Kidney epithelial cell (primary cell): ENCODE results near the gene SPACA6. TPM values are rescaled to one million over a fixed set of nuclear protein-coding genes. Genes with fewer than 3 reads are reported as not detected.

ENCODE experiments used
- DNase-seq: peaks from one replicate; pipeline ENCODE4 v3.0.0-alpha.2; 2010; ENCODE audit warnings: low read depth
- H3K27me3 ChIP-seq: 2 replicates; pipeline ENCODE4 v1.6.0; 2011; ENCODE audit warnings: low read length; ENCODE audit not compliant: control insufficient read depth, insufficient read depth
- H3K36me3 ChIP-seq: 2 replicates; pipeline ENCODE4 v1.5.1; 2011; ENCODE audit warnings: low read length; ENCODE audit not compliant: control insufficient read depth, insufficient read depth
- H3K4me3 ChIP-seq: 2 replicates; pipeline ENCODE4 v1.5.1; 2011; ENCODE audit warnings: low read depth, mild to moderate bottlenecking, control low read depth, low read length
- total RNA-seq: library from RNA; depleted of rRNA; stranded (reverse); fragments of >200 nt; gene quantifications from 2 replicates; pipeline ENCODE4 v1.2.3, GENCODE V29; 2015
- TF ChIP-seq, protein P1 (sequence below): IDR thresholded peaks from 2 replicates; pipeline ENCODE4 v1.5.1; 2011; ENCODE audit warnings: mild to moderate bottlenecking, moderate library complexity, low read length, control low read depth, inconsistent platforms; ENCODE audit not compliant: insufficient read depth, poor library complexity, severe bottlenecking

The SPACA6 gene
- total RNA-seq, 1 donor from 2014 or later: 12.6 TPM

DNA sequence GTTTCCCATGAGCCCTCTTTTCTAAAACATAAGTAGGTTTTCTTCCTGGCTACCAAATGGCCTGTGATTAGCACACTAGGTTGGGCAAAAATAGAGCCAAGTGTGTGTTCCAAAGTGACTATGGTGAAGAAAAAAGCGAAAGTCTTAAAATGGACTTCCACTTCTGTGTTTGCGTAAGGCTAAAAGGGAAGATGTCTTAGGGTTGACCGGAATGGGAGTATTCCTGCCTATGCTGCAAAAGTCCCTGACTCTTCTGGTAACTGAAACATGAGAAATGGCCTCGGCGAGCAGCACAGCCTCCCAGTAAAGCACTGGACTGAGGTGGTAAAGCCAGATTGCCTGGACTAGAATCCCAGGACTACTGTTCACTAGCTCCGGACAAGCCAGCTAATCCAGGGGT, 61.0 kb downstream of the SPACA6 start:
- H3K36me3 ChIP-seq: no peaks in the 10 kb centered on the region
- TF ChIP-seq, protein P1, sequence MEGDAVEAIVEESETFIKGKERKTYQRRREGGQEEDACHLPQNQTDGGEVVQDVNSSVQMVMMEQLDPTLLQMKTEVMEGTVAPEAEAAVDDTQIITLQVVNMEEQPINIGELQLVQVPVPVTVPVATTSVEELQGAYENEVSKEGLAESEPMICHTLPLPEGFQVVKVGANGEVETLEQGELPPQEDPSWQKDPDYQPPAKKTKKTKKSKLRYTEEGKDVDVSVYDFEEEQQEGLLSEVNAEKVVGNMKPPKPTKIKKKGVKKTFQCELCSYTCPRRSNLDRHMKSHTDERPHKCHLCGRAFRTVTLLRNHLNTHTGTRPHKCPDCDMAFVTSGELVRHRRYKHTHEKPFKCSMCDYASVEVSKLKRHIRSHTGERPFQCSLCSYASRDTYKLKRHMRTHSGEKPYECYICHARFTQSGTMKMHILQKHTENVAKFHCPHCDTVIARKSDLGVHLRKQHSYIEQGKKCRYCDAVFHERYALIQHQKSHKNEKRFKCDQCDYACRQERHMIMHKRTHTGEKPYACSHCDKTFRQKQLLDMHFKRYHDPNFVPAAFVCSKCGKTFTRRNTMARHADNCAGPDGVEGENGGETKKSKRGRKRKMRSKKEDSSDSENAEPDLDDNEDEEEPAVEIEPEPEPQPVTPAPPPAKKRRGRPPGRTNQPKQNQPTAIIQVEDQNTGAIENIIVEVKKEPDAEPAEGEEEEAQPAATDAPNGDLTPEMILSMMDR: no peak
- no peak for DNase-seq
- H3K4me3 ChIP-seq: no peak overlapping the region
- H3K27me3 ChIP-seq: no peaks in the 10 kb centered on the region

DNA sequence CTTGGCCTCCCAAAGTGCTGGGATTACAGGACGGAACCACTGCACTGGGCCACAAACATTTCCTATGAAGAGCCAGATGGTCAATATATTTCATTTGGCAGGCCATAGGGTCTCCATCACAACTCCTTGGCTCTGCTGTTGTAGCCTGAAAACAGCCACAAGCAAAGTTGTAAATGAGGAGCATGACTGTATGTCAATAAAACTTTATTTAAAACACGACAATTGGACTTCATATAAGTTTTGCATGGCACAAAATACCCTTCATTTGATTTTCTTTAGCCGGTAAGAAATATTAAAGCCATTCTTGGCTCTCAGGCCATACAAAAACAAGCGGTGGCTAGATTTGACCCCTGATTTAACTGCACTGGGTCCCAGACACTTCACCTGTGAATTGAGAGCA, 61.6 kb downstream of the SPACA6 start:
- DNase-seq: no peak
- H3K36me3 ChIP-seq: no peaks in the 10 kb centered on the region
- H3K27me3 ChIP-seq: no peaks in the 10 kb centered on the region
- no peak overlapping the region for H3K4me3 ChIP-seq
- TF ChIP-seq, protein P1: no peak

Other genes with a start within 250 kb of the SPACA6 start
- not detected in 2 replicates for gene SIGLEC8, start 234.9 kb upstream of the SPACA6 start, total RNA-seq
- gene CEACAM18, start 214.8 kb upstream of the SPACA6 start, total RNA-seq: not detected in 2 replicates
- gene SIGLEC12, start 191.5 kb upstream of the SPACA6 start, total RNA-seq: 1.4 TPM in 1 of 2 replicates, not detected in the other
- not detected in 2 replicates for gene SIGLEC6, start 161.7 kb upstream of the SPACA6 start, total RNA-seq
- gene ZNF175, start 122.0 kb upstream of the SPACA6 start, total RNA-seq: 4.9 and 5.0 TPM in 2 replicates
- not detected in 2 replicates for gene SIGLEC5, start 62.9 kb upstream of the SPACA6 start, total RNA-seq
- not detected in 2 replicates for gene SIGLEC14, start 46.5 kb upstream of the SPACA6 start, total RNA-seq
- not detected in 2 replicates for gene HAS1, start 30.7 kb downstream of the SPACA6 start, total RNA-seq
- gene FPR1, start 58.5 kb downstream of the SPACA6 start, total RNA-seq: not detected in 2 replicates
- gene FPR2, start 67.8 kb downstream of the SPACA6 start, total RNA-seq: not detected in 2 replicates
- not detected in 2 replicates for gene FPR3, start 101.8 kb downstream of the SPACA6 start, total RNA-seq
- 4.0 and 10.2 TPM in 2 replicates for gene ZNF577, start 194.6 kb downstream of the SPACA6 start, total RNA-seq
- 10.3 and 10.6 TPM in 2 replicates for gene ZNF649, start 211.7 kb downstream of the SPACA6 start, total RNA-seq
- gene ZNF613, start 234.1 kb downstream of the SPACA6 start, total RNA-seq: 3.4 and 5.8 TPM in 2 replicates